Right cardiac atrium (tissue), 5 donors: ENCODE measurements around the gene BICDL1. TPM values are rescaled to one million over a fixed set of nuclear protein-coding genes. Genes with fewer than 3 reads are reported as not detected.

Source experiments
- ATAC-seq, 2 donors: fragments of 200-7000 bp; cut with Tn5 transposase; one replicate each; pipeline versions ENCODE4 v1.8.0 to v1.9.1; 2020; ENCODE audit warnings: moderate library complexity in 2 of 2, mild to moderate bottlenecking in 1 of 2
- DNase-seq, 3 donors: peaks; one replicate each; pipeline ENCODE4 v3.0.0-alpha.2; 2020
- H3K27ac ChIP-seq: one replicate; pipeline ENCODE4 v1.5.1; 2013; ENCODE audit warnings: mild to moderate bottlenecking, low read length, control low read depth, moderate library complexity
- H3K27me3 ChIP-seq: one replicate; pipeline ENCODE4 v1.6.1; 2013; ENCODE audit not compliant: control insufficient read depth, insufficient read depth
- H3K4me1 ChIP-seq: one replicate; pipeline ENCODE4 v1.6.1; 2013; ENCODE audit warnings: low read length; ENCODE audit not compliant: control insufficient read depth, insufficient read depth
- H3K4me3 ChIP-seq: one replicate; pipeline ENCODE4 v1.5.1; 2013; ENCODE audit warnings: low read length, control low read depth
- H3K9me3 ChIP-seq: one replicate; pipeline ENCODE4 v1.6.1; 2013; ENCODE audit warnings: low read length; ENCODE audit not compliant: control insufficient read depth
- whole genome bisulfite sequencing: extraction: QIAGEN DNeasy Blood & Tissue Kit; methylation state at CpG from one replicate; pipeline ENCODE4 v1.1.7; 2013; 5-methylcytosine and 5-hydroxymethylcytosine counted together
- intact Hi-C, 4 donors: fragments of 100-400 bp; cut with DNase I; formaldehyde crosslinking; loops; one replicate each; pipeline versions ENCODE4 v1.11.0 to v1.14.0; 2022 to 2023
- polyA plus RNA-seq: library from polyadenylated mRNA; stranded (reverse); fragments of 200-250 nt; gene quantifications from one replicate; pipeline ENCODE4 v1.2.3, GENCODE V29; 2013
- total RNA-seq, 4 donors: library from RNA; stranded (reverse); fragmentation: NEBNext Ultra II Directional; extraction: Animal tissue kit (Norgen Biotek cat#: 25700); gene quantifications; one replicate each; pipeline ENCODE4 v1.2.1, GENCODE V29; 2021
- donor health status: healthy with polysubstance abuse.
- donor health status: DM: no; HTN: yes; CAD: no.
- donor health status: DM: no; HTN: no; CAD: no.
- donor health status: DM: no; HTN: yes; CAD: no; lungs with severe emphysema.
- donor health status: DM: yes; HTN: yes; CAD: no.

The BICDL1 gene
- total and polyA plus RNA-seq, 5 donors, result 0.11 to 2.1 (median 0.95) TPM

DNA sequence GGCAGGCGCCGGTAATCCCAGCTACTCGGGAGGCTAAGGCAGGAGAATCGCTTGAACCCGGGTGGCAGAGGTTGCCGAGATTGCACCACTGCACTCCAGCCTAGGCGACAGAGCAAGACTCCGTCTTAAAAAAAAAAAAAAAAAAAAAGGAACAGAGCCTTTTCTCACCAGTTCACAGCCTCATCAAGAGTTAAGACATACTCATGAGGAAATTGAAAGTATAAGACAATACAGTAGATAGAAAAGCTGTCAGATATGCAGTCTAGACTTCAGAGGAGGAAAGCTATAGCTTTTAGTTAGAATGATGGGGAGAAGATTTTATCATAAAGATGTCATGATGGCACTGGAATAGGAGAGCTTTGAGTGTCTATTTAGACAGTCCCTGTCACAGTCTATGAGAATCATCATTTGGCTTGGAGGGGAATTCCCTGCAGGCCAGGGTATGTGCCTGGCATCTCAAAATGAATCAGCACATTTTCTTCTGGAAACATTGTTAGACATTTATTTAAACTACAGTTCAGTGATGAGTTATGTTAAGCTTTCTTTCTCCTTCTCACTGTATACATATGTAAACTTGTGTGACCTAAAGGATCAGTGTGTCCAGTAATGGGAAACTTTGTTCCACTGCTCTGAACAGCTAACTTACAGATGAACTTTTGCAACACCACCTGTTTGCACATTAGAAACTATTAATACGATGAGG lies 130.4 kb downstream of the BICDL1 start:
- no peak for ATAC-seq
- intact Hi-C loops, result no loop called here
- Histone ChIP-seq H3K4me3 (no peak overlapping the region), H3K27me3 (no peaks in the 10 kb centered on the region), H3K9me3 (no peaks in the 10 kb centered on the region), H3K27ac (no peak overlapping the region), H3K4me1 (peaks cover 16% of the 10 kb centered on the region)
- no peak for DNase-seq
- 83% methylated on average over 9 of the region's 9 CpGs for WGBS

DNA sequence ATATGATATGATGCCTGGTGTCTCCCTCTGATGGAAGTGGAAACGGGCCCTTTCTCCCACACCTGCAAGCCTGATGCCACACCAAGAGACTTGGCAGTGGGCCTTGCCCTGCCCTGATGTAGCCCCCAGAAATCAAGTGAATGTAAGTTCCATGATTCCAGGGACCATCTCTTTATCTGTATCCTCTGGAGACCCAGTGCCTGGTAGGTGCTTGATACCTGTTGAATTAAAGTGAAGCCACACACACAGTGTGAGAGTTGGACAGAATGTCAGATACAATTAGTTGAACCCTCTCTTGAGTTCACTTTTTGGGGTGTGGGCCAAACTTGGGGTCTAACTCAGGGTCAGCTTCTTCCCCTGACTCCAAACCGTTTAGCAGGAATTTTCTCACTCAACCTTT lies 132.3 kb downstream of the BICDL1 start:
- no peak for DNase-seq
- Histone ChIP-seq H3K27me3 (no peaks in the 10 kb centered on the region), H3K4me3 (no peak overlapping the region), H3K27ac (no peak overlapping the region), H3K9me3 (no peaks in the 10 kb centered on the region), H3K4me1 (peaks cover 7% of the 10 kb centered on the region)
- WGBS, result 64% methylated on average over 2 of the region's 2 CpGs
- intact Hi-C loops, result no loop called here
- no peak for ATAC-seq

DNA sequence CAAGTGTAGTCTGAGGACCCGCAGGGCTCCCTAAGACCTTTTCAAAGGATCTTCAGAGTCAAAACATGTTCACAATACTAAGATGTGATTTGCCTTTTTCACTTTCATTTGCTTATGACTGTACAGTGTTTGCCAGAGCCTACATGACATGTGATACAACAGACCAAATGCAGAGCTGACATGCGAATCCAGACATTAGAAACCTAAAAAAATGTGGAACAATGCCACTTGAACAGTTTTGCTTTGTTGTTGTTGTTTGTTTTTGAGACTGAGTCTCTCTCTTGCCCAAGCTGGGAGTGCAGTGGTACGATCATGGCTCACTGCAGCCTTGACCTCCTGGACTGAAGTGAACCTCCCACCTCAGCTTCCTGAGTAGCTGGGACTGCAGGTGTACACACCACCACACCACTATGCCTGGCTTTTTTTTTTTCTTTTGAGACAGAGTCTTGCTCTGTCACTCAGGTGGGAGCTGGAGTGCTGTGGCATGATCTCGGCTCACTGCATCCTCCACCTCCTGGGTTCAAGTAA lies 132.8 kb downstream of the BICDL1 start:
- H3K4me3 ChIP-seq, result no peak overlapping the region
- intact Hi-C loops, result no loop called here
- H3K4me1 ChIP-seq, result peaks cover 8% of the 10 kb centered on the region
- H3K9me3 ChIP-seq, result no peaks in the 10 kb centered on the region
- WGBS, result 71% methylated on average over 4 of the region's 4 CpGs
- H3K27ac ChIP-seq, result no peak overlapping the region
- no peaks in the 10 kb centered on the region for H3K27me3 ChIP-seq
- DNase-seq (no peak), ATAC-seq (no peak)

DNA sequence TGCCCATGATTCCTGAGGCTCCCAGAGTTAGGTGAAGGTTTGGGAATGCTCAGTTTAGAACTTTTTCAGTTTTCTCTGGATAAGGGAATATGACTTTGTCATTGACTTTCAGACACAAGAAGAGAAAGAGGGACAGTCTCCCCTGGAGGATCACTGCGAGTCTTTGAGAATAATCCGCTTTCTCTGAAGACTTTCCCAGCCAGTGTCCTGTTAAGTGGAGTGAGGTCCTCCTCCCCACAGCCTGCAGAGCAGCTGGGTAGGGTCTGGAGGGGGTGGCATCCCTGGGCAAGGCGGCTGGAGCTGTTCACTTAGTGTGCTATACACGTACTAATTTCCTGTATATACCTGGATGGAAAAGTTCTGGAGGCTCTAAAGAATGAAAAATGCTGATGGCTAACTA lies 136.0 kb downstream of the BICDL1 start:
- Histone ChIP-seq H3K4me1 (peaks cover 3% of the 10 kb centered on the region), H3K27me3 (no peaks in the 10 kb centered on the region)
- 88% methylated on average over 4 of the region's 4 CpGs for WGBS

DNA sequence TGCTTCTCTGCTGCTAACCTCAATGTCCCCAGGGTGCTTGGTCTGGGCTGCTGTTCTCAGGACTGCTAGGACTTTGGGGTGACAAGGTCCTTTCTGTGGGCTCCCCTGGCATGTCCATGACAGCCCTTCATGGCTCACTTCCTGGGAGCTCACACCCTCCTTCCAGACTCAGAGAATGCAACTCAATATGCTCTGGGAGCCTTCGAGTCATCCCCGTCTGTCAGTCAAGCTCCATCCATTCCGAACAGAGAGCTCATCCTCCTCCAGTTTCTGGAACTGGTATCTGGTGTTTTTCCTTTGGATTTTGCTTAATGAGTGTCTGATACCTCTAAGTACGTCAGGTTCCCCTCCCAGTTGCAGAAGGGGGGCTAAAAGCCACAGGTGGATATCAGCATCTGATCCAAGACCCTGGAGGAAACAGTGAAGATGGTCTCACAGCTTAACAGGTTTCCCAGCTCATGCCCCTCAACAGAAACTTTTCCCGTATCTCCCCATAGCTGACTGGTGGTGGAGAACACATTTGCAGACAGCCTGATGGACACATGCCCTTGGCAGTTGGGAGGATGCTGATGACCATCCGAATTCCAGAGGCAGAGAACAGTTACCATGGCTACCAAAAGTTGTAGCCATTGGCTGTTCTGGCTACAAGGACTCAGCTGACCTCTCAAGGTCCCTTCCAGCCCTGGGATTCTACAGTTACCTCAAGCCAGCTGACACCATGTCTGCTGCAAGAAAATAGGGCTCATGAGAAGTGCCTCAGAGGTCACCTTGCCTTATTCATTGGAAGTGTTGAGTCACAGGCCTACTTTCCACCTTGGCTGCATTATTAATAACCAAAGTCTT lies 137.0 kb downstream of the BICDL1 start:
- H3K9me3 ChIP-seq, result no peaks in the 10 kb centered on the region
- H3K4me1 ChIP-seq, result peaks cover 3% of the 10 kb centered on the region
- H3K27me3 ChIP-seq, result no peaks in the 10 kb centered on the region
- H3K4me3 ChIP-seq, result no peak overlapping the region
- intact Hi-C loops, result no loop called here
- 81% methylated on average over 6 of the region's 6 CpGs for WGBS
- H3K27ac ChIP-seq, result peak overlapping the region; percentile 3
- DNase-seq (no peak), ATAC-seq (no peak)

More for the DNA sequence above, 136.0 kb downstream of the BICDL1 start:
- ATAC-seq (no peak), DNase-seq (no peak)
- intact Hi-C loops, result no loop called here
- no peaks in the 10 kb centered on the region for H3K9me3 ChIP-seq
- H3K27ac ChIP-seq, result no peak overlapping the region
- H3K4me3 ChIP-seq, result no peak overlapping the region

DNA sequence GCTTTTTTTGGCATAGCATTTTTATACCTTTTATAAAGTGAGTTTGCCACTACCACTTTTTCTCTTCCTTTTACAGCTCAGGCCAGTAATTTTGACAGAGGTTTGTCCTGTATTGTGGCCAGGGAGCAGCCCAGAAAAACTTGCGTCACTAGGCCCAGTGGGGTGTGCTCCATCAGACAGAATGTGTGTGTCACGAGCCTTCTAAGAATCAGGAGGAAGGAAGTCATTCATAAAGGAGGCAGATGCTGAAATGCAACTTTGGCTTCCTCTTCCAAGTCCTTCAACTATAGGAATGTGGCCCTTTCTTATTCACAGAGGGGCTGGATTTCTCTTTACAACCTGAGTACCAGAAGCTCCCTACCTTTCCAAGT lies 137.6 kb downstream of the BICDL1 start:
- Histone ChIP-seq H3K27ac (no peak overlapping the region), H3K4me1 (peaks cover 3% of the 10 kb centered on the region), H3K4me3 (no peak overlapping the region), H3K27me3 (no peaks in the 10 kb centered on the region), H3K9me3 (no peaks in the 10 kb centered on the region)
- intact Hi-C loops, result no loop called here
- whole genome bisulfite sequencing, result 58% methylated on average over 2 of the region's 2 CpGs
- ATAC-seq (peak; percentile 49 to 54), DNase-seq (peak in 2 of 3 donors; percentile 42 to 59)

DNA sequence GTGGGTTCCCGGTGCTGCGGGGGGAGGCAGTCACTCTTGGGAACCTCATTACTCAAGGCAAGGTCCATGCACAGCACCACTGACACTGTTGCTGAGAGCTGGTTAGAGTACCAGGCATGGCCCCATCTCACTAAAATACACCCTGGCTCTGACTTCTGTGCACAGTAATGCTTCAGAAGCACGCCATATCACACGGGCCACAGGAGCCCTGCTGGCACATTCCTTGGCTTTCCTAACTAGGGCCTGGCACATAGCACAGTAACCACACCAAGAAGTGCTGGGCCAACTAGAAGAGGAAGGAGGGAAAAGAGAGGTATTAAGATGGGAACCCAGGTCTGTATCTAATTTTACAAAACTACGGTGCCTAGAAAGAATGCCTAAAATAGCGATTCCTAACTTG lies 141.0 kb downstream of the BICDL1 start:
- no peak overlapping the region for H3K4me3 ChIP-seq
- ATAC-seq, result no peak
- no peak overlapping the region for H3K27ac ChIP-seq
- H3K9me3 ChIP-seq, result no peaks in the 10 kb centered on the region
- DNase-seq, result no peak
- no peaks in the 10 kb centered on the region for H3K27me3 ChIP-seq
- H3K4me1 ChIP-seq, result peaks cover 3% of the 10 kb centered on the region
- 89% methylated on average over 6 of the region's 6 CpGs for WGBS
- intact Hi-C loops, result no loop called here

DNA sequence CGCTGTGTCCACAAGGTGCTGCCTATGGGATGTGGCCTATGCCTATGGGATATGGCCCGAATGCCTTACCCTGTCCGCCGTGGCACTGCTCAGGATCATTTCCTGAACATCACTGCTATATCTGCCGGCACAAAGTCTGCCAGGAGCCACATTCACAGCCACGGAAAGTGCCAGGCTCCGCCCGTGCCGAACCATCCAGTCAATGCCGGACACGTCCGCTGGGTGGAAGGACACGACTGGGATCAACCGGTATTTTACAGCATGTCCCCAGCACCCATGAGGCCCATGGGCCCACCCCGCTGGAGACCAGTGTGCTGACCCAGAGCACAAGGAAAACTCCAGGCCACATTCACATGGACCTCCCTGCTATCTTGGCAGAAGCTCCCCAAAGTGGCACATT lies 142.1 kb downstream of the BICDL1 start:
- peak in 1 of 3 donors; percentile 33 for DNase-seq
- Histone ChIP-seq H3K4me1 (peaks cover 3% of the 10 kb centered on the region), H3K27me3 (no peaks in the 10 kb centered on the region), H3K9me3 (no peaks in the 10 kb centered on the region), H3K4me3 (no peak overlapping the region), H3K27ac (no peak overlapping the region)
- intact Hi-C loops, result no loop called here
- ATAC-seq, result no peak
- WGBS, result 95% methylated on average over 15 of the region's 15 CpGs

DNA sequence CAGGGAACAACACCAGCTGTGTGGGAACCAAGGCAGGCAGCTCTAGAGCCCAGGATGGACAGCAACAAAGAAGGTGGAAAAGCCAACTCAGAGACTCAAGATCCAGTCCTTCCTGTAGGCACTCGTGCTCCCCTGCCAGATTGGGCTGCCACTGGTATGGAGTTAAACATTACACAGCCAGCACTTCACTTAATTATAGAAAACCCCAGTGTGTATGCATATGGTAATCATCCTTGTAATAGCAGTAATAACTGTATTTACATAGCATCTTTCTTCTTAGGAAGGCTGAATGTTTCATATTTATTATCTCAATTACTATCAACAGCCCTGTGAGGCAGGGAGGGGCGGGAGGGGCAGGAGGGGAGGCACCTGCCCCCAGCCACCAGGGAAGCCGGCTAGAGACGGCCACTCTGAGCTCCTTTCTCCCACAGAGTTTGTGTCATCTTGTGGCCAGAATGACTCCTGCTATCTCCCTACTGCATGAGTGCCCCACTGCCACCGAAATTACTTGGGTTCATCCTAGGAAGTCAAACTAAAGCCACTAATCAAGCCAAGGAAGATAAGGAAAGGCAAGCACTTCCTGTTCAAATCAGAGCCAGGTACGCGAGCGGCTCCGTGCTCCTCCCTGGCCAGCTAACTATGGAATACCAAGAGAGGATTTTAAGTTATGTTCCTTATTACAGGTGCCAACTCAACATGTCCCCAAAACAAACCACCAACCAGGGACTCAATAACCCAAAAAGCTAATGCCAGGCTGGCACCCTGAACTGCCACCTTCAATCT lies 143.2 kb downstream of the BICDL1 start:
- Histone ChIP-seq H3K4me1 (no peaks in the 10 kb centered on the region), H3K27me3 (no peaks in the 10 kb centered on the region), H3K4me3 (no peak overlapping the region), H3K27ac (peak overlapping the region; percentile 12), H3K9me3 (no peaks in the 10 kb centered on the region)
- no peak for DNase-seq
- WGBS, result 62% methylated on average over 9 of the region's 9 CpGs
- intact Hi-C loops, result no loop called here
- ATAC-seq, result no peak

DNA sequence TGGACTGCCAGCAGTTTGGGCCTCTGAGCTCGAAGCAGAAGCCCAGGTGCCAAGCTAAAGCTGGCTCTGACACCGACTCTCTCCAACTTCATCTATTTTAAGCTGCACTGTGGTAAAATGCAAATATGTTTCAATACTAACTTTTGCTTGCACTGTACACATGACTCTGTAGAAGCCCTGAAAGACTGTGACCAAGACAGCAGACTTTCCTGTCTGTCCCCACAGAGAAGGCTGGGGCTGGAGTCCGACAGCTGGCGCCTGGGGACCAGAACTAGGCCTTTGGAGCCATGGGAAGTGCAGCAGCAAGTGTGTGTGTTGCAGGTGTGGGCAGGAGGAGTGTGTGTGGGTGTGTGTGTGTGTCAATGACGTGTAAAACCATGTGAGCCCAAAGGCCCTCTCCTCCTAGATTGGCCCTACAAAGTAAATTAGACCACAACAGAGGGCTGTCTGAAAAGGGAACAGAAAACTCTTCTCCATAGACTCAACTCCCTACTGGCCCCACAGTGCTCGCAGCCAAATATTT lies 143.9 kb downstream of the BICDL1 start:
- intact Hi-C loops, result no loop called here
- Histone ChIP-seq H3K4me3 (no peak overlapping the region), H3K27ac (peak overlapping the region; percentile 12), H3K4me1 (no peaks in the 10 kb centered on the region), H3K9me3 (no peaks in the 10 kb centered on the region), H3K27me3 (no peaks in the 10 kb centered on the region)
- WGBS, result 83% methylated on average over 6 of the region's 6 CpGs
- no peak for DNase-seq
- ATAC-seq, result peak; percentile 6 to 25
